HEK293 (cell line): ENCODE measurements around the gene PPP1R3F.

ENCODE experiments used
- BCL11B ChIP-seq: fragments of 450-650 bp; formaldehyde crosslinking; IDR thresholded peaks from 2 replicates; pipeline ENCODE4 v1.5.1; 2016; ENCODE audit warnings: low read depth, missing biosample characterization, missing genetic modification characterization
- GFI1B ChIP-seq: fragments of 450-650 bp; formaldehyde crosslinking; IDR thresholded peaks from 2 replicates; pipeline ENCODE4 v1.5.1; 2016; ENCODE audit warnings: missing biosample characterization, missing genetic modification characterization
- GLI4 ChIP-seq: fragments of 450-650 bp; formaldehyde crosslinking; IDR thresholded peaks from 2 replicates; pipeline ENCODE4 v1.5.1; 2016; ENCODE audit warnings: missing biosample characterization, missing genetic modification characterization
- GLIS2 ChIP-seq: fragments of 450-650 bp; formaldehyde crosslinking; IDR thresholded peaks from 2 replicates; pipeline ENCODE4 v1.5.1; 2016; ENCODE audit warnings: missing biosample characterization, missing genetic modification characterization
- IKZF3 ChIP-seq: fragments of 450-650 bp; IDR thresholded peaks from 2 replicates; pipeline ENCODE4 v1.5.0; 2018; ENCODE audit warnings: missing biosample characterization, mild to moderate bottlenecking, missing genetic modification characterization, moderate library complexity
- KLF1 ChIP-seq: fragments of 450-650 bp; formaldehyde crosslinking; IDR thresholded peaks from 2 replicates; pipeline ENCODE4 v1.5.1; 2016; ENCODE audit warnings: missing biosample characterization, missing genetic modification characterization
- SCRT2 ChIP-seq: fragments of 450-650 bp; formaldehyde crosslinking; IDR thresholded peaks from 2 replicates; pipeline ENCODE4 v1.5.1; 2016; ENCODE audit warnings: missing biosample characterization, missing genetic modification characterization
- ZBTB20 ChIP-seq: fragments of 450-650 bp; formaldehyde crosslinking; IDR thresholded peaks from 2 replicates; pipeline ENCODE4 v1.5.1; 2016; ENCODE audit warnings: missing biosample characterization, missing genetic modification characterization
- ZBTB6 ChIP-seq: fragments of 450-650 bp; formaldehyde crosslinking; IDR thresholded peaks from 2 replicates; pipeline ENCODE4 v1.5.1; 2017; ENCODE audit warnings: missing biosample characterization, missing genetic modification characterization
- ZNF10 ChIP-seq: fragments of 450-650 bp; formaldehyde crosslinking; IDR thresholded peaks from 2 replicates; pipeline ENCODE4 v1.5.1; 2017; ENCODE audit warnings: missing biosample characterization, missing genetic modification characterization
- ZNF133 ChIP-seq: fragments of 450-650 bp; formaldehyde crosslinking; IDR thresholded peaks from 2 replicates; pipeline ENCODE4 v1.5.1; 2016; ENCODE audit warnings: missing biosample characterization, missing genetic modification characterization
- ZNF169 ChIP-seq: fragments of 450-650 bp; formaldehyde crosslinking; IDR thresholded peaks from 2 replicates; pipeline ENCODE4 v1.5.1; 2016; ENCODE audit warnings: missing biosample characterization, missing genetic modification characterization
- ZNF174 ChIP-seq: fragments of 450-650 bp; formaldehyde crosslinking; IDR thresholded peaks from 2 replicates; pipeline ENCODE4 v1.5.0; 2017; ENCODE audit warnings: missing biosample characterization, mild to moderate bottlenecking, missing genetic modification characterization
- ZNF221 ChIP-seq: fragments of 450-650 bp; formaldehyde crosslinking; IDR thresholded peaks from 2 replicates; pipeline ENCODE4 v1.5.1; 2017; ENCODE audit warnings: missing biosample characterization, missing genetic modification characterization, borderline replicate concordance
- ZNF248 ChIP-seq: fragments of 450-650 bp; formaldehyde crosslinking; IDR thresholded peaks from 2 replicates; pipeline ENCODE4 v1.5.1; 2017; ENCODE audit warnings: missing biosample characterization, missing genetic modification characterization
- ZNF311 ChIP-seq: fragments of 450-650 bp; formaldehyde crosslinking; IDR thresholded peaks from 2 replicates; pipeline ENCODE4 v1.5.1; 2017; ENCODE audit warnings: missing biosample characterization, missing genetic modification characterization, borderline replicate concordance
- ZNF366 ChIP-seq: fragments of 450-650 bp; formaldehyde crosslinking; conservative IDR thresholded peaks from 2 replicates; pipeline ENCODE4 v1.5.1; 2016; ENCODE audit warnings: missing biosample characterization, missing genetic modification characterization
- ZNF433 ChIP-seq: fragments of 450-650 bp; formaldehyde crosslinking; IDR thresholded peaks from 2 replicates; pipeline ENCODE4 v1.5.1; 2016; ENCODE audit warnings: missing biosample characterization, missing genetic modification characterization, low read depth
- ZNF48 ChIP-seq: fragments of 450-650 bp; formaldehyde crosslinking; IDR thresholded peaks from 2 replicates; pipeline ENCODE4 v1.5.1; 2016; ENCODE audit warnings: missing biosample characterization, missing genetic modification characterization
- ZNF548 ChIP-seq: fragments of 450-650 bp; formaldehyde crosslinking; IDR thresholded peaks from 2 replicates; pipeline ENCODE4 v1.5.1; 2016; ENCODE audit warnings: missing biosample characterization, missing genetic modification characterization
- ZNF785 ChIP-seq: fragments of 450-650 bp; formaldehyde crosslinking; IDR thresholded peaks from 2 replicates; pipeline ENCODE4 v1.5.1; 2016; ENCODE audit warnings: missing biosample characterization, missing genetic modification characterization
- TF ChIP-seq, protein P1 (sequence below): fragments of 450-650 bp; formaldehyde crosslinking; IDR thresholded peaks from 2 replicates; pipeline ENCODE4 v1.5.1; 2016; ENCODE audit warnings: missing biosample characterization, missing genetic modification characterization, borderline replicate concordance
- TF ChIP-seq, protein P2 (sequence below): fragments of 450-650 bp; formaldehyde crosslinking; IDR thresholded peaks from 2 replicates; pipeline ENCODE4 v1.5.1; 2016; ENCODE audit warnings: missing biosample characterization, missing genetic modification characterization
- TF ChIP-seq, protein P3 (sequence below): fragments of 450-650 bp; formaldehyde crosslinking; IDR thresholded peaks from 2 replicates; pipeline ENCODE4 v1.5.1; 2016; ENCODE audit warnings: missing biosample characterization, missing genetic modification characterization
- TF ChIP-seq, protein P4 (sequence below): fragments of 450-650 bp; IDR thresholded peaks from 2 replicates; pipeline ENCODE4 v1.5.1; 2018; ENCODE audit warnings: missing biosample characterization, mild to moderate bottlenecking, missing genetic modification characterization
- TF ChIP-seq, protein P5 (sequence below): fragments of 450-650 bp; formaldehyde crosslinking; conservative IDR thresholded peaks from 2 replicates; pipeline ENCODE4 v1.5.1; 2016; ENCODE audit warnings: low read depth, missing biosample characterization, missing genetic modification characterization

PPP1R3F gene

GRCh38 chrX:49282647-49283011 lies 13.0 kb downstream of the PPP1R3F start (continued):
- TF ChIP-seq, protein P1, sequence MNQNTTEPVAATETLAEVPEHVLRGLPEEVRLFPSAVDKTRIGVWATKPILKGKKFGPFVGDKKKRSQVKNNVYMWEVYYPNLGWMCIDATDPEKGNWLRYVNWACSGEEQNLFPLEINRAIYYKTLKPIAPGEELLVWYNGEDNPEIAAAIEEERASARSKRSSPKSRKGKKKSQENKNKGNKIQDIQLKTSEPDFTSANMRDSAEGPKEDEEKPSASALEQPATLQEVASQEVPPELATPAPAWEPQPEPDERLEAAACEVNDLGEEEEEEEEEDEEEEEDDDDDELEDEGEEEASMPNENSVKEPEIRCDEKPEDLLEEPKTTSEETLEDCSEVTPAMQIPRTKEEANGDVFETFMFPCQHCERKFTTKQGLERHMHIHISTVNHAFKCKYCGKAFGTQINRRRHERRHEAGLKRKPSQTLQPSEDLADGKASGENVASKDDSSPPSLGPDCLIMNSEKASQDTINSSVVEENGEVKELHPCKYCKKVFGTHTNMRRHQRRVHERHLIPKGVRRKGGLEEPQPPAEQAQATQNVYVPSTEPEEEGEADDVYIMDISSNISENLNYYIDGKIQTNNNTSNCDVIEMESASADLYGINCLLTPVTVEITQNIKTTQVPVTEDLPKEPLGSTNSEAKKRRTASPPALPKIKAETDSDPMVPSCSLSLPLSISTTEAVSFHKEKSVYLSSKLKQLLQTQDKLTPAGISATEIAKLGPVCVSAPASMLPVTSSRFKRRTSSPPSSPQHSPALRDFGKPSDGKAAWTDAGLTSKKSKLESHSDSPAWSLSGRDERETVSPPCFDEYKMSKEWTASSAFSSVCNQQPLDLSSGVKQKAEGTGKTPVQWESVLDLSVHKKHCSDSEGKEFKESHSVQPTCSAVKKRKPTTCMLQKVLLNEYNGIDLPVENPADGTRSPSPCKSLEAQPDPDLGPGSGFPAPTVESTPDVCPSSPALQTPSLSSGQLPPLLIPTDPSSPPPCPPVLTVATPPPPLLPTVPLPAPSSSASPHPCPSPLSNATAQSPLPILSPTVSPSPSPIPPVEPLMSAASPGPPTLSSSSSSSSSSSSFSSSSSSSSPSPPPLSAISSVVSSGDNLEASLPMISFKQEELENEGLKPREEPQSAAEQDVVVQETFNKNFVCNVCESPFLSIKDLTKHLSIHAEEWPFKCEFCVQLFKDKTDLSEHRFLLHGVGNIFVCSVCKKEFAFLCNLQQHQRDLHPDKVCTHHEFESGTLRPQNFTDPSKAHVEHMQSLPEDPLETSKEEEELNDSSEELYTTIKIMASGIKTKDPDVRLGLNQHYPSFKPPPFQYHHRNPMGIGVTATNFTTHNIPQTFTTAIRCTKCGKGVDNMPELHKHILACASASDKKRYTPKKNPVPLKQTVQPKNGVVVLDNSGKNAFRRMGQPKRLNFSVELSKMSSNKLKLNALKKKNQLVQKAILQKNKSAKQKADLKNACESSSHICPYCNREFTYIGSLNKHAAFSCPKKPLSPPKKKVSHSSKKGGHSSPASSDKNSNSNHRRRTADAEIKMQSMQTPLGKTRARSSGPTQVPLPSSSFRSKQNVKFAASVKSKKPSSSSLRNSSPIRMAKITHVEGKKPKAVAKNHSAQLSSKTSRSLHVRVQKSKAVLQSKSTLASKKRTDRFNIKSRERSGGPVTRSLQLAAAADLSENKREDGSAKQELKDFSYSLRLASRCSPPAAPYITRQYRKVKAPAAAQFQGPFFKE = no peak
- no peak for TF ChIP-seq ZNF548 (tag by site-specific recombination)
- TF ChIP-seq ZNF10 (tag by site-specific recombination) = peak; percentile 97
- no peak for TF ChIP-seq ZNF169
- TF ChIP-seq, protein P2, sequence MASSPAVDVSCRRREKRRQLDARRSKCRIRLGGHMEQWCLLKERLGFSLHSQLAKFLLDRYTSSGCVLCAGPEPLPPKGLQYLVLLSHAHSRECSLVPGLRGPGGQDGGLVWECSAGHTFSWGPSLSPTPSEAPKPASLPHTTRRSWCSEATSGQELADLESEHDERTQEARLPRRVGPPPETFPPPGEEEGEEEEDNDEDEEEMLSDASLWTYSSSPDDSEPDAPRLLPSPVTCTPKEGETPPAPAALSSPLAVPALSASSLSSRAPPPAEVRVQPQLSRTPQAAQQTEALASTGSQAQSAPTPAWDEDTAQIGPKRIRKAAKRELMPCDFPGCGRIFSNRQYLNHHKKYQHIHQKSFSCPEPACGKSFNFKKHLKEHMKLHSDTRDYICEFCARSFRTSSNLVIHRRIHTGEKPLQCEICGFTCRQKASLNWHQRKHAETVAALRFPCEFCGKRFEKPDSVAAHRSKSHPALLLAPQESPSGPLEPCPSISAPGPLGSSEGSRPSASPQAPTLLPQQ = no peak
- TF ChIP-seq GLI4 (tag by site-specific recombination) = no peak
- TF ChIP-seq, protein P3, sequence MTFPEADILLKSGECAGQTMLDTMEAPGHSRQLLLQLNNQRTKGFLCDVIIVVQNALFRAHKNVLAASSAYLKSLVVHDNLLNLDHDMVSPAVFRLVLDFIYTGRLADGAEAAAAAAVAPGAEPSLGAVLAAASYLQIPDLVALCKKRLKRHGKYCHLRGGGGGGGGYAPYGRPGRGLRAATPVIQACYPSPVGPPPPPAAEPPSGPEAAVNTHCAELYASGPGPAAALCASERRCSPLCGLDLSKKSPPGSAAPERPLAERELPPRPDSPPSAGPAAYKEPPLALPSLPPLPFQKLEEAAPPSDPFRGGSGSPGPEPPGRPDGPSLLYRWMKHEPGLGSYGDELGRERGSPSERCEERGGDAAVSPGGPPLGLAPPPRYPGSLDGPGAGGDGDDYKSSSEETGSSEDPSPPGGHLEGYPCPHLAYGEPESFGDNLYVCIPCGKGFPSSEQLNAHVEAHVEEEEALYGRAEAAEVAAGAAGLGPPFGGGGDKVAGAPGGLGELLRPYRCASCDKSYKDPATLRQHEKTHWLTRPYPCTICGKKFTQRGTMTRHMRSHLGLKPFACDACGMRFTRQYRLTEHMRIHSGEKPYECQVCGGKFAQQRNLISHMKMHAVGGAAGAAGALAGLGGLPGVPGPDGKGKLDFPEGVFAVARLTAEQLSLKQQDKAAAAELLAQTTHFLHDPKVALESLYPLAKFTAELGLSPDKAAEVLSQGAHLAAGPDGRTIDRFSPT = no peak
- TF ChIP-seq ZNF133 (tag by site-specific recombination) = no peak
- 0 out of 2 replicates have a peak, but pooled peaks have one; percentile 10 for TF ChIP-seq KLF1 (tag by site-specific recombination)
- 0 out of 2 replicates have a peak, but pooled peaks have one; percentile 20 for TF ChIP-seq IKZF3
- no peak for TF ChIP-seq ZNF433 (tag by site-specific recombination)
- 0 out of 2 replicates have a peak, but pooled peaks have one; percentile 7 for TF ChIP-seq ZNF248
- no peak for TF ChIP-seq ZBTB6
- TF ChIP-seq, protein P4, sequence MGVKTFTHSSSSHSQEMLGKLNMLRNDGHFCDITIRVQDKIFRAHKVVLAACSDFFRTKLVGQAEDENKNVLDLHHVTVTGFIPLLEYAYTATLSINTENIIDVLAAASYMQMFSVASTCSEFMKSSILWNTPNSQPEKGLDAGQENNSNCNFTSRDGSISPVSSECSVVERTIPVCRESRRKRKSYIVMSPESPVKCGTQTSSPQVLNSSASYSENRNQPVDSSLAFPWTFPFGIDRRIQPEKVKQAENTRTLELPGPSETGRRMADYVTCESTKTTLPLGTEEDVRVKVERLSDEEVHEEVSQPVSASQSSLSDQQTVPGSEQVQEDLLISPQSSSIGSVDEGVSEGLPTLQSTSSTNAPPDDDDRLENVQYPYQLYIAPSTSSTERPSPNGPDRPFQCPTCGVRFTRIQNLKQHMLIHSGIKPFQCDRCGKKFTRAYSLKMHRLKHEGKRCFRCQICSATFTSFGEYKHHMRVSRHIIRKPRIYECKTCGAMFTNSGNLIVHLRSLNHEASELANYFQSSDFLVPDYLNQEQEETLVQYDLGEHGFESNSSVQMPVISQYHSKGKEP (tag by site-specific recombination) = no peak
- TF ChIP-seq ZNF221 = no peak
- no peak for TF ChIP-seq SCRT2 (tag by site-specific recombination)
- TF ChIP-seq ZNF48 (tag by site-specific recombination) = no peak
- TF ChIP-seq, protein P5, sequence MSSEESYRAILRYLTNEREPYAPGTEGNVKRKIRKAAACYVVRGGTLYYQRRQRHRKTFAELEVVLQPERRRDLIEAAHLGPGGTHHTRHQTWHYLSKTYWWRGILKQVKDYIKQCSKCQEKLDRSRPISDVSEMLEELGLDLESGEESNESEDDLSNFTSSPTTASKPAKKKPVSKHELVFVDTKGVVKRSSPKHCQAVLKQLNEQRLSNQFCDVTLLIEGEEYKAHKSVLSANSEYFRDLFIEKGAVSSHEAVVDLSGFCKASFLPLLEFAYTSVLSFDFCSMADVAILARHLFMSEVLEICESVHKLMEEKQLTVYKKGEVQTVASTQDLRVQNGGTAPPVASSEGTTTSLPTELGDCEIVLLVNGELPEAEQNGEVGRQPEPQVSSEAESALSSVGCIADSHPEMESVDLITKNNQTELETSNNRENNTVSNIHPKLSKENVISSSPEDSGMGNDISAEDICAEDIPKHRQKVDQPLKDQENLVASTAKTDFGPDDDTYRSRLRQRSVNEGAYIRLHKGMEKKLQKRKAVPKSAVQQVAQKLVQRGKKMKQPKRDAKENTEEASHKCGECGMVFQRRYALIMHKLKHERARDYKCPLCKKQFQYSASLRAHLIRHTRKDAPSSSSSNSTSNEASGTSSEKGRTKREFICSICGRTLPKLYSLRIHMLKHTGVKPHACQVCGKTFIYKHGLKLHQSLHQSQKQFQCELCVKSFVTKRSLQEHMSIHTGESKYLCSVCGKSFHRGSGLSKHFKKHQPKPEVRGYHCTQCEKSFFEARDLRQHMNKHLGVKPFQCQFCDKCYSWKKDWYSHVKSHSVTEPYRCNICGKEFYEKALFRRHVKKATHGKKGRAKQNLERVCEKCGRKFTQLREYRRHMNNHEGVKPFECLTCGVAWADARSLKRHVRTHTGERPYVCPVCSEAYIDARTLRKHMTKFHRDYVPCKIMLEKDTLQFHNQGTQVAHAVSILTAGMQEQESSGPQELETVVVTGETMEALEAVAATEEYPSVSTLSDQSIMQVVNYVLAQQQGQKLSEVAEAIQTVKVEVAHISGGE (tag by site-specific recombination) = no peak
- no peak for TF ChIP-seq ZNF366
- TF ChIP-seq ZNF174 (tag by site-specific recombination) = no peak
- no peak; the same call in 1 of the 2 replicates for TF ChIP-seq GLIS2 (tag by site-specific recombination)
- TF ChIP-seq ZNF785 (tag by site-specific recombination) = no peak
- TF ChIP-seq ZNF311 (tag by site-specific recombination) = no peak
- TF ChIP-seq GFI1B (tag by site-specific recombination) = no peak
- TF ChIP-seq BCL11B (tag by site-specific recombination) = no peak
- peak; percentile 65 for TF ChIP-seq ZBTB20 (tag by site-specific recombination)
